ENCODE results near the gene CFAP251. TPM values are rescaled to one million over a fixed set of nuclear protein-coding genes. Genes with fewer than 3 reads are reported as not detected.

CFAP251 gene
- total RNA-seq, 1 donor from 2014 or later = 2.0 TPM

DNA sequence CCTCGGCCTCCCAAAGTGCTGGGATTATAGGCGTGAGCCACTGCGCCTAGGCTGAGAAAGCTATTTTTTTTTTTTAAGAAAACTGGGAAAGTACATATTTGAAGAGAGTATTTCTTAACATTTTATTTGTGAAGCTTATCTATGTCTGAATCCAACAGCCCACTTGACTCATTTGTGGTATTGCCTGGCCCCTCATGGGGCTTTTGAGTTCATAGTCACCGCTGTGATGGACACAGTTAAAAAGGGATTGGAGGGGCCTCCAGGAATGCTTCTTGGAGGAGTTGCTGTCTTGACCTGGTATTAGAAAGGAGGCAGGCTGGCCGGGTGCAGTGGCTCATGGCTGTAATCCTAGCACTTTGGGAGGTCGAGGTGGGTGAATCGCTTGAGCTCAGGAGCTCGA lies 129.8 kb downstream of the CFAP251 start:
- TF ChIP-seq, protein P1, sequence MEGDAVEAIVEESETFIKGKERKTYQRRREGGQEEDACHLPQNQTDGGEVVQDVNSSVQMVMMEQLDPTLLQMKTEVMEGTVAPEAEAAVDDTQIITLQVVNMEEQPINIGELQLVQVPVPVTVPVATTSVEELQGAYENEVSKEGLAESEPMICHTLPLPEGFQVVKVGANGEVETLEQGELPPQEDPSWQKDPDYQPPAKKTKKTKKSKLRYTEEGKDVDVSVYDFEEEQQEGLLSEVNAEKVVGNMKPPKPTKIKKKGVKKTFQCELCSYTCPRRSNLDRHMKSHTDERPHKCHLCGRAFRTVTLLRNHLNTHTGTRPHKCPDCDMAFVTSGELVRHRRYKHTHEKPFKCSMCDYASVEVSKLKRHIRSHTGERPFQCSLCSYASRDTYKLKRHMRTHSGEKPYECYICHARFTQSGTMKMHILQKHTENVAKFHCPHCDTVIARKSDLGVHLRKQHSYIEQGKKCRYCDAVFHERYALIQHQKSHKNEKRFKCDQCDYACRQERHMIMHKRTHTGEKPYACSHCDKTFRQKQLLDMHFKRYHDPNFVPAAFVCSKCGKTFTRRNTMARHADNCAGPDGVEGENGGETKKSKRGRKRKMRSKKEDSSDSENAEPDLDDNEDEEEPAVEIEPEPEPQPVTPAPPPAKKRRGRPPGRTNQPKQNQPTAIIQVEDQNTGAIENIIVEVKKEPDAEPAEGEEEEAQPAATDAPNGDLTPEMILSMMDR (conservative IDR thresholded peaks at IDR 0.05) = no peak
- H3K27me3 Mint-ChIP-seq (ENCODE audit: low read depth) = no peaks in the 10 kb centered on the region
- no peaks in the 10 kb centered on the region for H3K9me3 Mint-ChIP-seq
- no peak overlapping the region for H3K4me3 Mint-ChIP-seq
- no peak overlapping the region for H3K27ac Mint-ChIP-seq (ENCODE audit: unreplicated experiment)
- no peak for DNase-seq (ENCODE audit: low read depth, low spot score)
- H3K36me3 Mint-ChIP-seq (ENCODE audit: low read depth) = peaks cover 7% of the 10 kb centered on the region
- H3K4me1 Mint-ChIP-seq = no peaks in the 10 kb centered on the region

DNA sequence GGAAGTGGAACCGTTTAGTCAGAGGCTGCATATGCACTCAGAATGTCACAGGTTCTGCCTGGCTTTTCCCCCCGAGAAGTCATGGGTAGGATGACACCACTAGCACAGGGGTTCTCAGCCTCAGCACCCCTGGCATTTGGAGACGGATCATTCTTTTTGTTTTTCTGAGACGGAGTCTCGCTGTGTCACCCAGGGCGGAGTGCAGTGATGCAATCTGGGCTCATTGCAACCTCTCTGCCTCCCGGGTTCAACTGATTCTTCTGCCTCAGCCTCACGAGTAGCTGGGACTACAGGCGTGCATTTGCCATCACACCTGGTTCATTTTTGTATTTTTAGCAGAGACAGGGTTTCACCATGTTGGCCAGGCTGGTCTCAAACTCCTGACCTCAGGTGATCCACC lies 131.4 kb downstream of the CFAP251 start:
- no peaks in the 10 kb centered on the region for H3K4me1 Mint-ChIP-seq
- H3K27me3 Mint-ChIP-seq (ENCODE audit: low read depth) = no peaks in the 10 kb centered on the region
- no peak overlapping the region for H3K27ac Mint-ChIP-seq (ENCODE audit: unreplicated experiment)
- H3K36me3 Mint-ChIP-seq (ENCODE audit: low read depth) = peaks cover 9% of the 10 kb centered on the region
- H3K4me3 Mint-ChIP-seq = no peak overlapping the region
- TF ChIP-seq, protein P1 (conservative IDR thresholded peaks at IDR 0.05) = no peak
- DNase-seq (ENCODE audit: low read depth, low spot score) = no peak
- no peaks in the 10 kb centered on the region for H3K9me3 Mint-ChIP-seq

DNA sequence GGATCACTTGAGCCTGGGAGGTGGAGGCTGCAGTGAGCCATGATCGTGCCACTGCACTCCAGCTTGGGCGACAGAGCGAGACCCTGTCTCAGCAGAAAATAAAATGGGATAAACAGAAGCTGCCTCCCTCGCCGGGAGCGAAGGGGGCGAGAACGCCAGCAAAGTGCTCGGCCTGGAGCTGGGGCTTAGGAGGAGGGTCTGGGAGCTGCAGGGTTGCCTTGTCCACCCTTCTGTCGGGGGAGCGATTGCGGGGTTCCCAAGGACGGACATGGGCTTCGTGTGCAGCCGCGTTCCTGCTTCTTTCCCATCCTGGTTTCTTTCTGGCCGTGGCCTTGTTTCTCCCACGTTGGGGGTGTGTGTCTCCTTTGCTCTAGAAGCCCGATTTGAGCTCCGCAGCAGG lies 132.3 kb downstream of the CFAP251 start:
- H3K27ac Mint-ChIP-seq (ENCODE audit: unreplicated experiment) = peak overlapping the region; percentile 27
- no peak overlapping the region for H3K4me3 Mint-ChIP-seq
- H3K9me3 Mint-ChIP-seq = no peaks in the 10 kb centered on the region
- no peak for DNase-seq (ENCODE audit: low read depth, low spot score)
- peaks cover 10% of the 10 kb centered on the region for H3K36me3 Mint-ChIP-seq (ENCODE audit: low read depth)
- H3K27me3 Mint-ChIP-seq (ENCODE audit: low read depth) = no peaks in the 10 kb centered on the region
- TF ChIP-seq, protein P1 (conservative IDR thresholded peaks at IDR 0.05) = no peak
- H3K4me1 Mint-ChIP-seq = no peaks in the 10 kb centered on the region

DNA sequence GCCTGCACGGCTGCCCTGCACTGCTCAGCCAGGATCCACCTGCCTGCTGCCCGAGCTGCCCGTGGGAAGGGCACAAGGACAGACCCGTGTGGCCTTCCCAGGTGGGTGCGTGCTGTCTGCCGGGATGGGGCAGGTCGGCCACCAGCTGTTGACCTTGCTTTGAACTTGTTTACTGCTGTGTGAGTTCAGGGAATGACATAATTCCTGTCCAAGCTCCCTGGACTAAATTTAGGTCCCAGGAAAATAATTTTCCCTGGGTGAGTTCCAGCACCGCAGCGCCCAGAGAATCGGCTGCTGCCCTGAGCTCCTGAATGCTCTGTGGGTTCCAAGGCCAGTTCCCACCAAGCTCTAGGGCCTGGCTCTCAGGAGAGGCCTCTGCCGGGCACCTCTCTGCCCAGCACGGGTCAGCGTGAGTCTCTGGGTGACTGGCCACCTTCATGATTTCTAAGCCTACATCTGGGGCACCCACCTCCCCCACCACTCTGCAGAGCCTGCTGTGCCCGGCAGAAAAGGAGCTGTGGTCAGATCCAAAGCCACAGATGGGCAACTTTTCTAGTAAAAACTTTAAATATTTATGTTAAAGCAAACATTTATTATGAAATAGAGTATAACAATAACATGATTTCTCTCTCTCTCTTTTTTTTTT lies 133.0 kb downstream of the CFAP251 start:
- no peak for DNase-seq (ENCODE audit: low read depth, low spot score)
- H3K27ac Mint-ChIP-seq (ENCODE audit: unreplicated experiment) = no peak overlapping the region
- TF ChIP-seq, protein P1 (conservative IDR thresholded peaks at IDR 0.05) = no peak
- no peaks in the 10 kb centered on the region for H3K4me1 Mint-ChIP-seq
- H3K27me3 Mint-ChIP-seq (ENCODE audit: low read depth) = no peaks in the 10 kb centered on the region
- peaks cover 6% of the 10 kb centered on the region for H3K36me3 Mint-ChIP-seq (ENCODE audit: low read depth)
- no peaks in the 10 kb centered on the region for H3K9me3 Mint-ChIP-seq
- H3K4me3 Mint-ChIP-seq = no peak overlapping the region

DNA sequence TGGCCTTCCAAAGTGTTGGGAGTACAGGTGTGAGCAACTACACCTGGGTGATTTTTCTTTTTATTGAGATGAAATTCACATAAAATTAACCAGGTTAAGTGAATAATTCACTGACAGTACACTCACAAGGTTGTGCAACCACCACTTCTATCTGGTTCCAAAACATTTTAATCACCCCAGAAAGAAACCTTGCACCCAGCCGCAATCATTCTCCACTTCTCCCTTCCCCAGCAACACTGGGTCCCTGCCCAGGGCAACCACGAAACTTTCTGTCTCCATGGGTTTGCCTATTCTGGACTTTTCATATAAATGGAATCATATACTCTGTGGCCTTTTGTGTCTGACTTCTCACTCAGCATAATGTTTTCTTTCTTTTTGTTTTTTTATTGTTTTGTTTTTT lies 133.9 kb downstream of the CFAP251 start:
- Mint-ChIP-seq H3K4me3 (no peak overlapping the region), H3K27ac (ENCODE audit: unreplicated experiment) (peak overlapping the region; percentile 6), H3K36me3 (ENCODE audit: low read depth) (peaks cover 8% of the 10 kb centered on the region), H3K4me1 (no peaks in the 10 kb centered on the region), H3K9me3 (no peaks in the 10 kb centered on the region), H3K27me3 (ENCODE audit: low read depth) (no peaks in the 10 kb centered on the region)
- no peak for DNase-seq (ENCODE audit: low read depth, low spot score)
- TF ChIP-seq, protein P1 (conservative IDR thresholded peaks at IDR 0.05) = no peak

Other genes with a start within 250 kb of the CFAP251 start
- gene MORN3, start 248.9 kb upstream of the CFAP251 start, total RNA-seq = 0.57 and 0.63 TPM in 2 replicates
- 14.1 and 14.6 TPM in 2 replicates for gene TMEM120B, start 205.8 kb upstream of the CFAP251 start, total RNA-seq
- gene RHOF, start 124.9 kb upstream of the CFAP251 start, total RNA-seq = 23.8 and 25.5 TPM in 2 replicates
- 25.6 and 25.9 TPM in 2 replicates for gene SETD1B, start 114.6 kb upstream of the CFAP251 start, total RNA-seq
- 0.21 TPM in 1 of 2 replicates, not detected in the other for gene HPD, start 59.7 kb upstream of the CFAP251 start, total RNA-seq
- gene PSMD9, start 29.8 kb upstream of the CFAP251 start, total RNA-seq = 46.3 and 47.4 TPM in 2 replicates
- gene BCL7A, start 103.3 kb downstream of the CFAP251 start, total RNA-seq = 57.4 and 60.1 TPM in 2 replicates
- 39.8 and 44.5 TPM in 2 replicates for gene MLXIP, start 160.2 kb downstream of the CFAP251 start, total RNA-seq

All from neural crest cell (in vitro differentiated cells).